Keratinocyte (primary cell): ENCODE measurements around the gene TGM1.

Experiments
- EZH2 ChIP-seq: IDR thresholded peaks from one replicate; pipeline ENCODE4 v1.6.1; 2012; ENCODE audit warnings: inconsistent platforms, mild to moderate bottlenecking, low read length, moderate library complexity
- TF ChIP-seq, protein P1 (sequence below), 3 experiments: IDR thresholded peaks in 1 of 3; conservative IDR thresholded peaks in 1 of 3; optimal IDR thresholded peaks in 1 of 3; 2 replicates in 2 of 3; 3 replicates in 1 of 3; pipeline versions ENCODE3 to v1.5.1; 2011; ENCODE audit warnings: low read length in 3 of 3, mild to moderate bottlenecking in 3 of 3, moderate library complexity in 2 of 3, control low read depth in 1 of 3, inconsistent platforms in 1 of 3; ENCODE audit not compliant: insufficient read depth in 2 of 3; ENCODE audit errors: extremely low read depth in 1 of 3

DNA sequence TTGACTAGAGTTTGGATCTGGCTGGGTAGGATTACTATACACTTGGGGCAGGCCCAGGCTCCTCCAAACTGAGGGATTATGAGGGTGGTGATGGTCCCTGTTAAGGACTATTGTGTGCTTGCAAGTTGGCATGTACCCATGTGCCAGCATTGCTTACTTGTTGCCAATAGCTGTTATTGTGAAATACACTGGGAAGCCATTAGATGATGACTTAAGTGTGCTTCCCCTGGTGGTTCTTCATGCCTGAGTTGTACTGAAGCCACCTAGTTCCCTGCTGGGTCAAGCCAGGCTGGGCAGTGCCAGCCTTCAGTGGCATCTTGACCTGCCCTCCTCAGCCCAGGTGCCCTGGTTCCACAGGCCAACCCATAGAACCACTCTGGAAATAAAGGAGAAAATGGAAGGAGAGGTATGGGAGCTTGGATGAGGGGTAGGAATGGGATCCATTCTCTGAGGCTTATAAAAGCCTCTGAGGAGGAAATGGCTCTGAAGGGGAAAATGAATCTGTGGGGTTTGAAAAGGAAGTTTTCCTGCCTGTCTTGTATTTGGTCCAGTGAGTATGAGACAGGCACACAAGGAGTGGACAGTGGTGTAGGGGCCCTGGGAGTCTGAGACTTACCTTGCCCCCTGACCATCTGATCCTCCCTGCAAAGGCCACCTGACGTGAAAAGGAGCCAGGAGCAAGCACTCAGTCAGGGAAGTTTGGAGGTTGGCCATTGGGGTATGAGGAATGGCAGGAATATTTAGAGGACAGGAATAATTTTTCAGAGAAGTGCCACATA, 49.0 kb upstream of the TGM1 start:
- TF ChIP-seq EZH2 = no peak
- TF ChIP-seq, protein P1, sequence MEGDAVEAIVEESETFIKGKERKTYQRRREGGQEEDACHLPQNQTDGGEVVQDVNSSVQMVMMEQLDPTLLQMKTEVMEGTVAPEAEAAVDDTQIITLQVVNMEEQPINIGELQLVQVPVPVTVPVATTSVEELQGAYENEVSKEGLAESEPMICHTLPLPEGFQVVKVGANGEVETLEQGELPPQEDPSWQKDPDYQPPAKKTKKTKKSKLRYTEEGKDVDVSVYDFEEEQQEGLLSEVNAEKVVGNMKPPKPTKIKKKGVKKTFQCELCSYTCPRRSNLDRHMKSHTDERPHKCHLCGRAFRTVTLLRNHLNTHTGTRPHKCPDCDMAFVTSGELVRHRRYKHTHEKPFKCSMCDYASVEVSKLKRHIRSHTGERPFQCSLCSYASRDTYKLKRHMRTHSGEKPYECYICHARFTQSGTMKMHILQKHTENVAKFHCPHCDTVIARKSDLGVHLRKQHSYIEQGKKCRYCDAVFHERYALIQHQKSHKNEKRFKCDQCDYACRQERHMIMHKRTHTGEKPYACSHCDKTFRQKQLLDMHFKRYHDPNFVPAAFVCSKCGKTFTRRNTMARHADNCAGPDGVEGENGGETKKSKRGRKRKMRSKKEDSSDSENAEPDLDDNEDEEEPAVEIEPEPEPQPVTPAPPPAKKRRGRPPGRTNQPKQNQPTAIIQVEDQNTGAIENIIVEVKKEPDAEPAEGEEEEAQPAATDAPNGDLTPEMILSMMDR (optimal IDR thresholded peaks at IDR 0.05 in 1 of 3, IDR thresholded peaks at IDR 0.05 in 1 of 3, conservative IDR thresholded peaks at IDR 0.05 in 1 of 3; ENCODE audit: extremely low read depth in 1 of 3, insufficient read depth in 2 of 3, low read length in 3 of 3) = no peak
